ENCODE results near the gene TRAPPC4.

The TRAPPC4 gene

GRCh38 chr11:119023741-119024140 is 5.2 kb downstream of the TRAPPC4 start:
- no peaks in the 10 kb centered on the region for H3K9me3 ChIP-seq (ENCODE audit: control insufficient read depth, insufficient read depth, low read length)
- peaks cover 12% of the 10 kb centered on the region; the same call in 1 of the 2 replicates for H3K4me1 ChIP-seq (ENCODE audit: insufficient read depth, low read length)
- no peak overlapping the region for H3K9ac ChIP-seq (ENCODE audit: low read depth, low read length)
- peaks cover 19% of the 10 kb centered on the region for H3K36me3 ChIP-seq (ENCODE audit: insufficient read depth, low read length)

GRCh38 chr11:119024430-119025098 is 6.0 kb downstream of the TRAPPC4 start:
- peaks cover 19% of the 10 kb centered on the region for H3K36me3 ChIP-seq (ENCODE audit: insufficient read depth, low read length)
- peaks cover 18% of the 10 kb centered on the region; the same call in 1 of the 2 replicates for H3K4me1 ChIP-seq (ENCODE audit: insufficient read depth, low read length)
- no peaks in the 10 kb centered on the region for H3K9me3 ChIP-seq (ENCODE audit: control insufficient read depth, insufficient read depth, low read length)
- H3K9ac ChIP-seq (ENCODE audit: low read depth, low read length): no peak overlapping the region

GRCh38 chr11:119025099-119025473 is 6.5 kb downstream of the TRAPPC4 start:
- peaks cover 16% of the 10 kb centered on the region; the same call in 1 of the 2 replicates for H3K4me1 ChIP-seq (ENCODE audit: insufficient read depth, low read length)
- no peak overlapping the region for H3K9ac ChIP-seq (ENCODE audit: low read depth, low read length)
- no peaks in the 10 kb centered on the region for H3K9me3 ChIP-seq (ENCODE audit: control insufficient read depth, insufficient read depth, low read length)
- H3K36me3 ChIP-seq (ENCODE audit: insufficient read depth, low read length): peaks cover 19% of the 10 kb centered on the region

GRCh38 chr11:119025541-119025940 is 7.0 kb downstream of the TRAPPC4 start:
- H3K4me1 ChIP-seq (ENCODE audit: insufficient read depth, low read length): peaks cover 16% of the 10 kb centered on the region; the same call in 1 of the 2 replicates
- peaks cover 19% of the 10 kb centered on the region for H3K36me3 ChIP-seq (ENCODE audit: insufficient read depth, low read length)
- H3K9me3 ChIP-seq (ENCODE audit: control insufficient read depth, insufficient read depth, low read length): no peaks in the 10 kb centered on the region
- no peak overlapping the region for H3K9ac ChIP-seq (ENCODE audit: low read depth, low read length)

- H3K4me1 ChIP-seq (ENCODE audit: insufficient read depth, low read length): peaks cover 16% of the 10 kb centered on the region; the same call in 1 of the 2 replicates
- no peak overlapping the region for H3K9ac ChIP-seq (ENCODE audit: low read depth, low read length)
- no peaks in the 10 kb centered on the region for H3K9me3 ChIP-seq (ENCODE audit: control insufficient read depth, insufficient read depth, low read length)
- H3K36me3 ChIP-seq (ENCODE audit: insufficient read depth, low read length): peaks cover 18% of the 10 kb centered on the region
These were observed 7.6 kb downstream of the TRAPPC4 start for GRCh38 chr11:119025978-119026766.

- Histone ChIP-seq H3K9ac (ENCODE audit: low read depth, low read length) (no peak overlapping the region), H3K4me1 (ENCODE audit: insufficient read depth, low read length) (peaks cover 16% of the 10 kb centered on the region; the same call in 1 of the 2 replicates), H3K9me3 (ENCODE audit: control insufficient read depth, insufficient read depth, low read length) (no peaks in the 10 kb centered on the region), H3K36me3 (ENCODE audit: insufficient read depth, low read length) (peaks cover 11% of the 10 kb centered on the region)
These were observed 8.4 kb downstream of the TRAPPC4 start for GRCh38 chr11:119026970-119027369.

- no peak overlapping the region for H3K9ac ChIP-seq (ENCODE audit: low read depth, low read length)
- no peaks in the 10 kb centered on the region for H3K9me3 ChIP-seq (ENCODE audit: control insufficient read depth, insufficient read depth, low read length)
- H3K36me3 ChIP-seq (ENCODE audit: insufficient read depth, low read length): peaks cover 11% of the 10 kb centered on the region
These were observed 9.2 kb downstream of the TRAPPC4 start for GRCh38 chr11:119027561-119028345.

GRCh38 chr11:119028346-119029068 is 9.9 kb downstream of the TRAPPC4 start:
- H3K9me3 ChIP-seq (ENCODE audit: control insufficient read depth, insufficient read depth, low read length): no peaks in the 10 kb centered on the region
- peaks cover 11% of the 10 kb centered on the region for H3K36me3 ChIP-seq (ENCODE audit: insufficient read depth, low read length)
- H3K9ac ChIP-seq (ENCODE audit: low read depth, low read length): no peak overlapping the region
- H3K4me1 ChIP-seq (ENCODE audit: insufficient read depth, low read length): peaks cover 16% of the 10 kb centered on the region; the same call in 1 of the 2 replicates

More at GRCh38 chr11:119027561-119028345, 9.2 kb downstream of the TRAPPC4 start:
- peaks cover 16% of the 10 kb centered on the region; the same call in 1 of the 2 replicates for H3K4me1 ChIP-seq (ENCODE audit: insufficient read depth, low read length)

- H3K36me3 ChIP-seq (ENCODE audit: insufficient read depth, low read length): peaks cover 11% of the 10 kb centered on the region
- no peaks in the 10 kb centered on the region for H3K9me3 ChIP-seq (ENCODE audit: control insufficient read depth, insufficient read depth, low read length)
- H3K4me1 ChIP-seq (ENCODE audit: insufficient read depth, low read length): peaks cover 16% of the 10 kb centered on the region; the same call in 1 of the 2 replicates
- peak overlapping the region; percentile 82; the same call in 1 of the 2 replicates for H3K9ac ChIP-seq (ENCODE audit: low read depth, low read length)
These were observed 10.4 kb downstream of the TRAPPC4 start for GRCh38 chr11:119029069-119029339.

GRCh38 chr11:119029340-119030028 is 10.9 kb downstream of the TRAPPC4 start:
- peaks cover 15% of the 10 kb centered on the region; the same call in 1 of the 2 replicates for H3K4me1 ChIP-seq (ENCODE audit: insufficient read depth, low read length)
- H3K36me3 ChIP-seq (ENCODE audit: insufficient read depth, low read length): peaks cover 11% of the 10 kb centered on the region
- peak overlapping the region; percentile 82 for H3K9ac ChIP-seq (ENCODE audit: low read depth, low read length)
- no peaks in the 10 kb centered on the region for H3K9me3 ChIP-seq (ENCODE audit: control insufficient read depth, insufficient read depth, low read length)

GRCh38 chr11:119030029-119030328 is 11.4 kb downstream of the TRAPPC4 start:
- peak overlapping the region; percentile 82 for H3K9ac ChIP-seq (ENCODE audit: low read depth, low read length)
- H3K36me3 ChIP-seq (ENCODE audit: insufficient read depth, low read length): peaks cover 11% of the 10 kb centered on the region
- H3K4me1 ChIP-seq (ENCODE audit: insufficient read depth, low read length): peaks cover 12% of the 10 kb centered on the region; the same call in 1 of the 2 replicates
- no peaks in the 10 kb centered on the region for H3K9me3 ChIP-seq (ENCODE audit: control insufficient read depth, insufficient read depth, low read length)

GRCh38 chr11:119030329-119031047 is 11.9 kb downstream of the TRAPPC4 start, which contains the start of gene SLC37A4:
Gene SLC37A4, minus strand, starts transcription at chr11:119030877.
- H3K4me1 ChIP-seq (ENCODE audit: insufficient read depth, low read length): peaks cover 12% of the 10 kb centered on the region; the same call in 1 of the 2 replicates
- H3K9me3 ChIP-seq (ENCODE audit: control insufficient read depth, insufficient read depth, low read length): no peaks in the 10 kb centered on the region
- H3K9ac ChIP-seq (ENCODE audit: low read depth, low read length): peak within 1 kb of the TSS; percentile 82
- H3K36me3 ChIP-seq (ENCODE audit: insufficient read depth, low read length): peaks cover 8% of the 10 kb centered on the region

- H3K4me1 ChIP-seq (ENCODE audit: insufficient read depth, low read length): peaks cover 12% of the 10 kb centered on the region; the same call in 1 of the 2 replicates
- H3K9me3 ChIP-seq (ENCODE audit: control insufficient read depth, insufficient read depth, low read length): no peaks in the 10 kb centered on the region
- peaks cover 3% of the 10 kb centered on the region; the same call in 1 of the 2 replicates for H3K36me3 ChIP-seq (ENCODE audit: insufficient read depth, low read length)
- H3K9ac ChIP-seq (ENCODE audit: low read depth, low read length): no peak overlapping the region
These were observed 13.3 kb downstream of the TRAPPC4 start for GRCh38 chr11:119031912-119032280.

All from ES-I3 (cell line).